ENCODE results near the gene SUMO4.

GRCh38 chr6:149428606-149429005, 28.5 kb downstream of the SUMO4 start:
- no peak for TF ChIP-seq POLR2AphosphoS5 (IDR thresholded peaks at IDR 0.05; ENCODE audit: low read depth, low read length)
- TF ChIP-seq EZH2phosphoT487 (IDR thresholded peaks at IDR 0.05; ENCODE audit: borderline replicate concordance, low read depth), result no peak
- TF ChIP-seq NFIC (IDR thresholded peaks at IDR 0.05; ENCODE audit: borderline replicate concordance), result no peak
